AG09319 (cell line): ENCODE results near the gene HOXB13.

Experiments used
- DNase-seq: peaks from one replicate; pipeline ENCODE4 v3.0.0-alpha.2; 2010; ENCODE audit warnings: low read depth; ENCODE audit errors: extremely low read depth
- TF ChIP-seq, protein P1 (sequence below): IDR thresholded peaks from 2 replicates; pipeline ENCODE4 v1.5.1; 2011; ENCODE audit warnings: low read depth, mild to moderate bottlenecking, inconsistent platforms, low read length, moderate library complexity

The HOXB13 gene

DNA sequence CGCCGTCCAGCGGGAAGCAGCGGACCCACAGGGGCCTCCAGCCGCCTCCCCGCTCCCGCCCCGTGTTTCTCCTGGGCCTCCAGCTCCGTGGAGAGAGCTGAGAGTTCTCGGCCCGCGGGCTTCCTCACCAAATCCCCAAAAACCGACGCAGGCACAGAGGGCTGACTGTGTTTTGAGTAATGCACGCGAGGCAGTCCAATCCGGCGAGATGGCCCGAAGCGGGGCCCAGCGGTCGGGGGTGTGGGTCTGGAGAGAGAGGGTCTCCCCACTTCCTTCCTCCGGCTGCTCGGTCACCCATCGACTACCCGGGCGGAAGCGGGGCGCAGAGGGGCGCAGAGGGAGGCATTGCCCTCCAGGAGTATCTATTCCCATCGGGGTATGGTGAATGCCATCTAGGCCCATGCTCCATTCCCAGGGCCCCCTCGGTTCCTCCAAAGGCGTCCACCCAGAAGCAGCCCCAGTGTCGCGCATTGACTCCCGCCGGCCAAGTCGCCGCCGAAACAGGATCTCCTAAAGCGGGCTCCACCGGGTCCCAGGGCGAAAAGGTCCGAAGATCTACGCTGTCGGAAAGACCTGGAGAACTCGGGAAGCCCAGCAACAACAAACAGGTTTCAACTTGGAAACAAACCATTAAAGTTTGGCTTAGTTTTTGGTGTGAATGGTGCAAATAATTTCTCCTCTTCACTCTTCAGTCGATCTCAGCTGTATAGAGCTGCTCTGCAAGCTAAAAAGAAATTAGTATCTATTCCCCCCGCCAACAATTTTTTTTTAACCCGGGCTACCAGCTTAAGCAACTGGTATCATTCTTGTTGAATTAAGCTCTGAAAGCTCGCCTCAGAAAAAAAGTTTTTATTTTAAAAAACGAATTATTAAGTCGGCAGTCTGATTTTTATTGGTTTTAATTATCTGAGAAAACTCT lies 19.2 kb upstream of the HOXB13 start:
- no peak for DNase-seq
- TF ChIP-seq, protein P1, sequence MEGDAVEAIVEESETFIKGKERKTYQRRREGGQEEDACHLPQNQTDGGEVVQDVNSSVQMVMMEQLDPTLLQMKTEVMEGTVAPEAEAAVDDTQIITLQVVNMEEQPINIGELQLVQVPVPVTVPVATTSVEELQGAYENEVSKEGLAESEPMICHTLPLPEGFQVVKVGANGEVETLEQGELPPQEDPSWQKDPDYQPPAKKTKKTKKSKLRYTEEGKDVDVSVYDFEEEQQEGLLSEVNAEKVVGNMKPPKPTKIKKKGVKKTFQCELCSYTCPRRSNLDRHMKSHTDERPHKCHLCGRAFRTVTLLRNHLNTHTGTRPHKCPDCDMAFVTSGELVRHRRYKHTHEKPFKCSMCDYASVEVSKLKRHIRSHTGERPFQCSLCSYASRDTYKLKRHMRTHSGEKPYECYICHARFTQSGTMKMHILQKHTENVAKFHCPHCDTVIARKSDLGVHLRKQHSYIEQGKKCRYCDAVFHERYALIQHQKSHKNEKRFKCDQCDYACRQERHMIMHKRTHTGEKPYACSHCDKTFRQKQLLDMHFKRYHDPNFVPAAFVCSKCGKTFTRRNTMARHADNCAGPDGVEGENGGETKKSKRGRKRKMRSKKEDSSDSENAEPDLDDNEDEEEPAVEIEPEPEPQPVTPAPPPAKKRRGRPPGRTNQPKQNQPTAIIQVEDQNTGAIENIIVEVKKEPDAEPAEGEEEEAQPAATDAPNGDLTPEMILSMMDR, result no peak

DNA sequence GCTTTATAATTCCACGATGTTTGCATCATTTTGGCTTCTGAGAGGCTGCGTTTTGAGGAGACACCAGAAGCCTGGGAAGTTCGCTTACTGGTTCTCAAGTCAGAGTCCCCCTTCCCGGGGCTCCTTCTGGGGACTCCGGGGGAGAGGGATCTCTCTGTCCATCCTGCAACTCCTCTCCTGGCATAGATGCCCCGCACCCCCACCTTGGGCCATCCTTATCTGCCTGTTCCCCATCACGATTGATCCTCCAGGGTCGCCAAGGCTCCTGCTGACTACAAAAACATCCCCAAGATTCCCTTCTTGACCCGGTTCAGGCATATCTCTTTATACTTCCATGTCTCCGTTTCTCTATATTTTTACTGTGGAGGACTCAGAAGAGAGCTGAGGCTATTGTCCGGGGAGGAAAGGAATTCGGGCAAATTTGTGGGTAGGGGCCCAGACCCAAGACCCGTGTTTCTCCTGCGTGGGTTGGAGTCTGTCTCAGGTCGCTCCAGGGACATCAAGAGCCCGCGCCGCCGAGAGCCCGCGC lies 18.4 kb upstream of the HOXB13 start:
- TF ChIP-seq, protein P1, result no peak
- DNase-seq, result no peak

DNA sequence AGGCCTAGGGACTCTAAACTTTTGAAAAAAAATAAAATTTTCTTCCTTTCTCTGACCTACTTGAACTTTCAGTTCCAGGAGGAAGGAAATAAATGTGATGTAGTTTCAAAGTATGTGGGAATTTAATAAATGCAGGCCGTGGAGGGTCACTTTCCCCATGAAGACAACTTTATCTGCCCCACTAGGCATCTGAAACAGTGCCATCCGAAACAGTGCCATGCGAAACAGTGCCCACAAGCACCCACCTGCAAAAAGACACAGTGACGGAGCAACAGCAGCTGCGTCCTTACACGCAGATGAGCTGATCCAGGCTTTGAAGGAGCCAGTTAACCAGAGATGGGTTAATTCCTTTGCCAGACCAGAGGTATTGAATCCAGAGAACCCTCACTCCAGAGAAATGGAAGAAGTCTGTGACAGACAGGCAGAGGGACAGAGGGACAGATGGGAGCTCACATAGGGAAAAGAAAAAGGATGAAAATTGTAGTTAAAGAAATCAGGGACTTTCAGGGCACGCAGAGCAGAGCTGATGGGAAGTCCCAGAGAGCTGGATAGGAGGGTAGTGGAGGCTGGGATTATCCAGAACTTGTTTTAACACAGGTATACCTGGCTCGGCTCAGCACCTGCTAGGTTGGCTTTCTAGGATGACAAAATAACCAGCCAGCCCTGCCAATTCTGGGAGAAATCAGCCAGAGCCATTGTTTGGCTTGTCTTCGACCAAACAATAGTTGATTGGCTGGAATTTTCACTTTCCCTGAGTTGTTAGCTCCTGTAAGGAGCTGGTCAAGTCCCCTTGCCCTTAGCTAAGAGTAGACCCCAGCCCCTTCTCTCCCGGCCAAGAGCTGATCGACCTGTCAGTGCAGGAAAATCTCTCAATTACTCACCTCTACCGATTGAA lies 17.1 kb upstream of the HOXB13 start:
- no peak for DNase-seq
- TF ChIP-seq, protein P1, result no peak

DNA sequence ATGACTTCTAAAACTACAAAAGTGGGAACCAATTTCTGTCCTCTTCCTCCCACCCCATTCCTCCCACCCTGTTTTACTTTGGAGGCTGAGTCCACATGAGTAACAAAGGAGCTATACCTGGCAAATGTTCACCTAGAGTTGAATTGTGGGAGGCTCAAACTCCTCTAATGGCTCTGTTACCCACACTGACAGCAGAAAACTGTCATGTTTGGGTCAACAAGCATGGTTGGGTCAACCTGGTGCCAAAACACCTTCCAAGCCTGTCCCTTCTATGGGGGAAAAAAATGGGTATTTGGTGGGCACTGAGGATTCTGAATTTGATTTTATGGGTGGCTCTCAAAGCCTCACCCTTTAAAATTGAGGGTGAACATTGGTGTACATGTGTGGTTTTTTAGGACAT lies 12.0 kb upstream of the HOXB13 start:
- TF ChIP-seq, protein P1, result no peak

DNA sequence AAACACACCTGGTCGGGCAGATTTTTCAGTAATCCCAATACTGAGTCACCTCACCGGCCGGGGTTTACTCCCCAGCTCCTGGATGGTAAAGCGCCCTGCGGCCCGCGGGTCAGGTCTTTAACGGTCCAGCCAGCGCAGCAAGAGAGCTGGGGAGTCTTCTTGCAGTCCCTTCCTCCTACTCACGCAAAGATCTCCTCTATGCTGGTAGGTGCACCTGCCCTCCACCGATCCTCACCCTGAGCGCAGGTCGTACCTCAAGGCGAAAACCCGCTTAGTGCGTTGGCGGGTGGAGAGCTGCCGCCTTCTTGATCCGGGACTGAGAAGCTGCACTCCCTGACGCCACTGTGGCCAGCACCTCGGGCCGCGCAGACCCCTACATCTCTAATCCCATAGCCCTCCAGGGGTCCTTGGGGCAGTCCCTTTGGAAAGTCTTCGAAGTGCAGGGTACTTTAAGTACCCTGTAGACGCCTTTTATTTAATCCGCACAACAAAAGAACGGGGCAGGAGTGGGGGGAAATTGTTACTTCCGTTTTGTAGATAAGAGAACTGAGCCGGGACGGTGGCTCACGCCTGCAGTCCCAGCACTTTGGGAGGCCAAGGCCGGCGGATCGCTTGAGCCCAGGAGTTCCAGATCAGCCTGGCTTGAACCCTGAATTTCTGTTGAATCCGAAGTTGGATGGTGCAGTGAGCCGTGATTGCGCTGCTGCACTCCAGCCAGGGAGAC lies 10.4 kb upstream of the HOXB13 start:
- no peak for DNase-seq

More for the DNA sequence above, 12.0 kb upstream of the HOXB13 start:
- no peak for DNase-seq

DNA sequence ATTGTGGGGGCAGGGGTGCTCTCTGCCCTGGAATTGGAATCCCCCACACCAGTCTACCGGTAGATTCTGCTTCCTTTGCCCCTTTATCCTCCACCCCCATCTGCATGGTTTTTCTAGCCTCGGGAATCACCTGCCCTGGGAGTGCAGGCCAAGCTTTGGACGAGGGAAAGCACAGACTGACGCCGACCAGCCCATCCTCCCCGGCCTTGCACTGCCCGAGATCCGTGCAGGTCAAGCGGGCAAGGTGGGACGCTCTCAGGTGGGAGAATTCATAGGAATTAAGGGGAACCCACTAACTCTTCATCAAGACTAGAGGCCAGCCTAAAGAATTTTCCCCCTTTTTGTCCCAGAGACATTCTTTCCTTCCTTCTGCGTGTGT lies 9.9 kb upstream of the HOXB13 start:
- TF ChIP-seq, protein P1, result no peak
- DNase-seq, result no peak

More for the DNA sequence above, 10.4 kb upstream of the HOXB13 start:
- TF ChIP-seq, protein P1, result no peak
